Esophagus (tissue), 2 donors: ENCODE results near the gene EIF2S2. TPM values are rescaled to one million over a fixed set of nuclear protein-coding genes. Genes with fewer than 3 reads are reported as not detected.
"Not testable (repeated sequence)": the region's sequence is repeated elsewhere in the genome, so short reads cannot be mapped to it uniquely, and the experiment has no call there.

Experiments used
- H3K27ac ChIP-seq, 2 donors: one replicate each; pipeline ENCODE4 v1.5.1; 2013; ENCODE audit warnings: low read depth in 2 of 2, mild to moderate bottlenecking in 2 of 2, inconsistent platforms in 1 of 2, low read length in 1 of 2, moderate library complexity in 1 of 2
- H3K27me3 ChIP-seq, 2 donors: one replicate each; pipeline ENCODE4 v1.6.1; 2013; ENCODE audit warnings: low read length in 2 of 2, control low read depth in 1 of 2, mild to moderate bottlenecking in 1 of 2; ENCODE audit not compliant: insufficient read depth in 2 of 2, control insufficient read depth in 1 of 2
- H3K36me3 ChIP-seq, 2 donors: one replicate each; pipeline ENCODE4 v1.6.1; 2013; ENCODE audit warnings: low read length in 1 of 2; ENCODE audit not compliant: control insufficient read depth in 2 of 2, insufficient read depth in 2 of 2
- H3K4me1 ChIP-seq, 2 donors: one replicate each; pipeline ENCODE4 v1.6.1; 2013; ENCODE audit warnings: low read length in 1 of 2; ENCODE audit not compliant: control insufficient read depth in 2 of 2, insufficient read depth in 2 of 2
- H3K4me3 ChIP-seq, 2 donors: one replicate each; pipeline ENCODE4 v1.5.1; 2013; ENCODE audit warnings: low read length in 2 of 2, mild to moderate bottlenecking in 2 of 2, low read depth in 1 of 2, moderate library complexity in 1 of 2
- H3K9me3 ChIP-seq, 2 donors: one replicate each; pipeline ENCODE4 v1.6.1; 2013; ENCODE audit warnings: mild to moderate bottlenecking in 2 of 2, low read depth in 1 of 2, low read length in 1 of 2, moderate library complexity in 1 of 2; ENCODE audit not compliant: control insufficient read depth in 2 of 2, insufficient read depth in 1 of 2
- WGBS, 2 donors: extraction: QIAGEN DNeasy Blood & Tissue Kit; methylation state at CpG; one replicate each; pipeline ENCODE4 v1.1.7; 2013; 5-methylcytosine and 5-hydroxymethylcytosine counted together
- polyA plus RNA-seq, 2 donors: library from polyadenylated mRNA; stranded (reverse); fragments of 200-250 nt; gene quantifications; one replicate each; pipeline ENCODE4 v1.2.3, GENCODE V29; 2013
- donor health status: healthy with polysubstance abuse.
- donor health status: Bipolar disorder and iron deficiency.

EIF2S2 gene
- polyA plus RNA-seq, 2 donors = 25.7 to 62.3 TPM

- H3K27ac ChIP-seq = no peak overlapping the region
- H3K4me1 ChIP-seq = no peaks in the 10 kb centered on the region
- H3K9me3 ChIP-seq = no peaks in the 10 kb centered on the region
- H3K36me3 ChIP-seq = no peaks in the 10 kb centered on the region
- no peak overlapping the region for H3K4me3 ChIP-seq
- 56 to 60% methylated on average over 2 of the region's 2 CpGs for WGBS, 2 donors
- no peaks in the 10 kb centered on the region for H3K27me3 ChIP-seq
Observed at GRCh38 chr20:34141293-34141692, 29.2 kb upstream of the EIF2S2 start.

DNA sequence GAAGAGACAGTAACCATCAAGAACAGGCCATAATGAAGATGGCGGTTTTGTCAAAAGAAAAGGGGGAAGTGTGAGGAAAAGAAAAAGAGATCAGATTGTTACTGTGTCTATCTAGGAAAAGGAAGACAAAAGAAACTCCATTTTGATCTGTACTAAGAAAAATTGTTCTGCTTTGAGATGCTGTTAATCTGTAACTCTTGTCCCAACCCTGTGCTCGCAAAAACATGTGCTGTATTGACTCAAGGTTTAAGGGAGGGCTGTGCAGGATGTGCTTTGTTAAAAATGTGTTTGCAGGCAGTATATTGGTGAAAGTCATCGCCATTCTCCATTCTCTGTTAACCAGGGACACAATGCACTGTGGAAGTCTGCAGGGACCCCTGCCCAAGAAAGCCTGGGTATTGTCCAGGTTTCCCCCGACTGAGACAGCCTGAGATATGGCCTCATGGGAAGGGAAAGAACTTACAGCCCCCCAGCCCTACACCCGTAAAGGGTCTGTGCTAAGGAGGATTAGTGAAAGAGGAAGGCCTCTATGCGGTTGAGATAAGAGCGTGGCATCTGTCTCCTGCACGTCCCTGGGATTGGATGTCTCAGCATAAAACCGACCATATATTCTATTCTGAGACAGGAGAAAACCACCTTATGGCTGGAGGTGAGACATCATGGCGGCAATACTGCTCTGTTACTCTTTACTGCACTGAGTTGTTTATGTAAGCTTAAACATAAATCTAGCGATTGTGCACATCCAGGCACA is 23.7 kb upstream of the EIF2S2 start:
- not testable (repeated sequence) for H3K27ac ChIP-seq, H3K27me3 ChIP-seq, H3K36me3 ChIP-seq, H3K4me1 ChIP-seq, H3K4me3 ChIP-seq, H3K9me3 ChIP-seq
- WGBS, 2 donors = 84 to 87% methylated on average over 11 of the region's 11 CpGs

GRCh38 chr20:34133365-34133860 is 21.4 kb upstream of the EIF2S2 start:
- 69 to 73% methylated on average over 4 of the region's 4 CpGs for WGBS, 2 donors

DNA sequence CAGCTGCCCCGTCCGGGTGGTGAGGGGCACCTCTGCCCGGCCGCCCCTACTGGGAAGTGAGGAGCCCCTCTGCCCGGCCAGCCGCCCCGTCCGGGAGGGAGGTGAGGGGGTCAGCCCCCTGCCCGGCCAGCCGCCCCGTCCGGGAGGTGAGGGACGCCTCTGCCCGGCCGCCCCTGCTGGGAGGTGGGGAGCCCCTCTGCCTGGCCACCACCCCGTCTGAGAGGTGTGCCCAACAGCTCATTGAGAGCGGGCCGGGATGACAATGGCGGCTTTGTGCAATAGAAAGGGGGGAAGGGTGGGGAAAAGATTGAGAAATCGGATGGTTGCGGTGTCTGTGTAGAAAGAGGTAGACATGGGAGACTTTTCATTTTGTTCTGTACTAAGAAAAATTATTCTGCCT is 20.9 kb upstream of the EIF2S2 start:
- H3K36me3 ChIP-seq, H3K9me3 ChIP-seq, H3K4me1 ChIP-seq, H3K27ac ChIP-seq, H3K4me3 ChIP-seq, H3K27me3 ChIP-seq: not testable (repeated sequence)
- 82 to 90% methylated on average over 10 to 21 of the region's 21 CpGs for WGBS, 2 donors

More at GRCh38 chr20:34133365-34133860, 21.4 kb upstream of the EIF2S2 start:
- H3K4me3 ChIP-seq, H3K27ac ChIP-seq, H3K27me3 ChIP-seq, H3K4me1 ChIP-seq, H3K9me3 ChIP-seq, H3K36me3 ChIP-seq: not testable (repeated sequence)

GRCh38 chr20:34132491-34132890 is 20.4 kb upstream of the EIF2S2 start:
- 91 to 93% methylated on average over 20 to 26 of the region's 26 CpGs for WGBS, 2 donors
- not testable (repeated sequence) for H3K27ac ChIP-seq, H3K27me3 ChIP-seq, H3K36me3 ChIP-seq, H3K4me1 ChIP-seq, H3K9me3 ChIP-seq, H3K4me3 ChIP-seq

GRCh38 chr20:34131491-34131890 is 19.4 kb upstream of the EIF2S2 start:
- Histone ChIP-seq H3K4me3 (no peak overlapping the region), H3K36me3 (no peaks in the 10 kb centered on the region), H3K4me1 (no peaks in the 10 kb centered on the region), H3K9me3 (no peaks in the 10 kb centered on the region), H3K27ac (no peak overlapping the region), H3K27me3 (no peaks in the 10 kb centered on the region)
- WGBS, 2 donors = 82 to 83% methylated on average over 4 of the region's 4 CpGs

DNA sequence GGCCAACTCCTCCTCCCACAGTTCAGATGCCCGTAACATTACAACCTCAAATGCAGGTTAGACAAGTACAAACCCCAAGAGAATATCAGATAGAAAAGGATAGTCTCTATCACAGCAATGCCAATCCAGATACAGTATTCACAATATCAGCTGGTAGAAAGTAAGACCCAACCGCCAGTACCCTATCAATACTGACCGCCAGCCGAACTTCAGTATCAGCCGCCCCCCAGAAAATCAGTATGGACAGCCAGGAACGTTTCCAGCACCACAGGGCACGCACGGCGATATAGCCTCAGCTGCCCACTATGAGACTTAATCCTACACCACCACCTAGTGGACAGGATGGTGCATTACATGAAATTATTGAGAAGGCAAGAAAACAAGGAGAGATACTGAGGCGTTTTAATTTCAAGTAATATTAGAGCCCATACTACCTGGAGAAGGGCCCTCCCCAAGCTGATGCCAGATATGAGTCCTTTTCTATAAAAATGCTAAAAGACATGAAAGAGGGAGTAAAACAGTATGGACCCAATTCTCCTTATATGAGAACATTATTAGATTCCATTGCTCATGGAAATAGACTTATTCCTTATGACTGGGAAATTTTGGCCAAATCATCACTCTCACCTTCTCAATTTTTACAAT is 17.6 kb upstream of the EIF2S2 start:
- Histone ChIP-seq H3K27ac (no peak overlapping the region), H3K36me3 (no peaks in the 10 kb centered on the region), H3K4me1 (no peaks in the 10 kb centered on the region), H3K27me3 (no peaks in the 10 kb centered on the region), H3K4me3 (no peak overlapping the region), H3K9me3 (no peaks in the 10 kb centered on the region)
- 0 to 2% methylated on average over 10 of the region's 10 CpGs for WGBS, 2 donors

DNA sequence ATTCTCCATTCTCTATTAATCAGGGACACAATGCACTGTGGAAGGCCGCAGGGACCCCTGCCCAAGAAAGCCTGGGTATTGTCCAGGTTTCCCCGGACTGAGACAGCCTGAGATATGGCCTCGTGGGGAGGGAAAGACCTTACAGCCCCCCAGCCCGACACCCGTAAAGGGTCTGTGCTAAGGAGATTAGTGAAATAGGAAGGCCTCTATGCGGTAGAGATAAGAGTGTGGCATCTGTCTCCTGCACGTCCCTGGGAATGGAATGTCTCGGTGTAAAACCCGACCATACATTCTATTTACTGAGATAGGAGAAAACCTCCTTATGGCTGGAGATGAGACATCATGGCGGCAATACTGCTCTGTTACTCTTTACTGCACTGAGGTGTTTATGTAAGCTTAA is 15.7 kb upstream of the EIF2S2 start:
- Histone ChIP-seq H3K27ac (no peak overlapping the region), H3K4me3 (no peak overlapping the region), H3K27me3 (no peaks in the 10 kb centered on the region), H3K4me1 (no peaks in the 10 kb centered on the region), H3K36me3 (no peaks in the 10 kb centered on the region), H3K9me3 (no peaks in the 10 kb centered on the region)
- WGBS, 2 donors = 86% methylated on average over 10 of the region's 10 CpGs

GRCh38 chr20:34124469-34125249 is 12.6 kb upstream of the EIF2S2 start:
- no peak overlapping the region for H3K27ac ChIP-seq
- H3K4me3 ChIP-seq = no peak overlapping the region
- WGBS, 2 donors = 57 to 65% methylated on average over 2 of the region's 2 CpGs
- no peaks in the 10 kb centered on the region for H3K36me3 ChIP-seq
- no peaks in the 10 kb centered on the region for H3K9me3 ChIP-seq
- no peaks in the 10 kb centered on the region for H3K27me3 ChIP-seq
- no peaks in the 10 kb centered on the region for H3K4me1 ChIP-seq
